ENCODE measurements around the gene ZNRF1. TPM values are rescaled to one million over a fixed set of nuclear protein-coding genes. Genes with fewer than 3 reads are reported as not detected.

Gene ZNRF1
- total RNA-seq, 1 donor from 2014 or later = 53.7 TPM

DNA sequence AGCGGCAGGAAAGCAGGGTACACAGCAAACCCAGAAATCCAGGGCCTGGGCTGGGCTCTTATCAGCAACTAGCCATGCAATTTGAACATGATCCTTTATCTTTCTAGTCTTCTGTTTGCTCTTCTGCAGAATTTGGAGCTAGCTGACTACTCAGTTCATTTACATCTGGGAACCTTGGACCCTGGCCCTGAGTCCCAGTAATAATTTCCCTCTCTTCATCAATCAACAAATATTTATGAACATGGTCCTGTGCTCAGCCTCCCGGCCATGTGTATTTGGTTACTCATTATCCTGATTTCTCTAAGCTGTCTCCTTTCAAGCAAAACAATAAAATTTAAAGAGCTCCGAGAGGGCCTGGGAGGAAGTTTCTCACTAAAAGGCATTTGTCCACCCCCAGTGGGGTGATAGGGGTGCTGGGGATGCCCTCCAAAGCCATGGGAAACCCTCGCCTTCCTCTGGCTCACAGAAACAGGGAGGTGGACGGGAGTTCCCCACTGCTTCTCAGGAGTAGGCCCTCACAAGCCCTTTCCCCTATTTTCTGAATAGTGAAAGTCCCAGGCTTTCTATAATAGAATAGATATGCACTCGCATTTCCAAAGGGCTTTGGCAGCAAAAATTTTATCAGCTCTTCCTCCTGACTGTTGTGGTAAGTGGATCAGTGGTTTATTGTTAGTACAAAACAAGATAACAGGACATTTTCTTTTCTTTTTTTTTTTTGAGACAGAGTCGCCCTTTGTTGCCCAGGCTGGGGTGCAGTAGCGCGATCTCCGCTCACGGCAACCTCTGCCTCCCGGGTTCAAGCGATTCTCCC lies 7.0 kb upstream of the ZNRF1 start:
- Histone ChIP-seq H3K4me1 (no peaks in the 10 kb centered on the region), H3K36me3 (no peaks in the 10 kb centered on the region), H3K27ac (no peak overlapping the region), H3K9me3 (no peaks in the 10 kb centered on the region), H3K27me3 (no peaks in the 10 kb centered on the region), H3K4me3 (no peak overlapping the region)
- DNase-seq (ENCODE audit: low spot score in 2 of 2) = no peak
- intact Hi-C loops (cut with DNase I) = no loop called here
- TF ChIP-seq, protein P1, sequence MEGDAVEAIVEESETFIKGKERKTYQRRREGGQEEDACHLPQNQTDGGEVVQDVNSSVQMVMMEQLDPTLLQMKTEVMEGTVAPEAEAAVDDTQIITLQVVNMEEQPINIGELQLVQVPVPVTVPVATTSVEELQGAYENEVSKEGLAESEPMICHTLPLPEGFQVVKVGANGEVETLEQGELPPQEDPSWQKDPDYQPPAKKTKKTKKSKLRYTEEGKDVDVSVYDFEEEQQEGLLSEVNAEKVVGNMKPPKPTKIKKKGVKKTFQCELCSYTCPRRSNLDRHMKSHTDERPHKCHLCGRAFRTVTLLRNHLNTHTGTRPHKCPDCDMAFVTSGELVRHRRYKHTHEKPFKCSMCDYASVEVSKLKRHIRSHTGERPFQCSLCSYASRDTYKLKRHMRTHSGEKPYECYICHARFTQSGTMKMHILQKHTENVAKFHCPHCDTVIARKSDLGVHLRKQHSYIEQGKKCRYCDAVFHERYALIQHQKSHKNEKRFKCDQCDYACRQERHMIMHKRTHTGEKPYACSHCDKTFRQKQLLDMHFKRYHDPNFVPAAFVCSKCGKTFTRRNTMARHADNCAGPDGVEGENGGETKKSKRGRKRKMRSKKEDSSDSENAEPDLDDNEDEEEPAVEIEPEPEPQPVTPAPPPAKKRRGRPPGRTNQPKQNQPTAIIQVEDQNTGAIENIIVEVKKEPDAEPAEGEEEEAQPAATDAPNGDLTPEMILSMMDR (IDR thresholded peaks at IDR 0.05) = no peak

DNA sequence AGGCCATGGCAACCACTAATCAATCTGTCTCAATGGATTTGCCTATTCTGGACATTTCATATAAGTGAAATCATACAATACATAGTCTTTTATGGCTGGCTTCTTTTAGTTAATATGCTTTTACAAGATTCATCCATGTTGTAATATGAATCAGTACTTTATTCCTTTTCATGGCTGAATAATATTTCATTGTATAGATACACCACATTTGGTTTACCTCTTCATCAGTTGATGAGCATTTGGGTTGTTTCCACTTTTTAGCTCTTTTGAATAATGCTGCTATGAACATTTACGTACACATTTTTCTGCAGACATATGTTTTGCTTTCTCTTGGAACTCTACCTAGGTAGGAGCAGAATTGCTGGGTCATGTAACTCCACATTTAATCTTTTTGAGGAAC lies 2.8 kb upstream of the ZNRF1 start:
- Histone ChIP-seq H3K4me3 (no peak overlapping the region), H3K27me3 (no peaks in the 10 kb centered on the region), H3K27ac (no peak overlapping the region), H3K4me1 (peaks cover 0 to 9% of the 10 kb centered on the region in 2 donors), H3K36me3 (no peaks in the 10 kb centered on the region), H3K9me3 (no peaks in the 10 kb centered on the region)
- TF ChIP-seq, protein P1 (IDR thresholded peaks at IDR 0.05) = no peak
- intact Hi-C loops (cut with DNase I) = no loop called here
- DNase-seq (ENCODE audit: low spot score in 2 of 2) = no peak

DNA sequence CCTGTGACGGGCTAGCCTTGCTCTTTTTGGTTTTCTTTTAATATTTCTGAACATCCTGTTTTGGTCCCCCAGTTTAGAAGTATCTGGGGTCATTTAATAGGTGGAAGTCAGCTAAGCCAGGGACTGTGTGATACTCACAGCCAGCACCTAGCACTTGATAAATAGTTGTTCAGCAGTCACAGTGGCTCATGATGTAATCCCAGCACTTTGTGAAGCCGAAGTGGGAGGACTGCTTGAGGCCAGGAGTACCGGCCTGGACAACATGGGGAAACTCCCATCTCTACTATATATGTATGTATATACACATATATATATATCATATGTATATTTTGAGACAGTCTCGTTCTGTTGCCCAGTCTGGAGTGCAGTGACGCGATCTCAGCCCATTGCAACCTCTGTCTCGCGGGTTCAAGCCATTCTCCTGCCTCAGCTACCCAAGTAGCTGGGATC lies 1.8 kb upstream of the ZNRF1 start:
- intact Hi-C loops (cut with DNase I) = no loop called here
- no peaks in the 10 kb centered on the region for H3K9me3 ChIP-seq
- H3K4me3 ChIP-seq = no peak overlapping the region
- H3K27ac ChIP-seq = no peak overlapping the region
- no peaks in the 10 kb centered on the region for H3K36me3 ChIP-seq
- no peaks in the 10 kb centered on the region for H3K27me3 ChIP-seq
- TF ChIP-seq, protein P1 (IDR thresholded peaks at IDR 0.05) = no peak
- H3K4me1 ChIP-seq = peaks cover 0 to 16% of the 10 kb centered on the region in 2 donors
- DNase-seq (ENCODE audit: low spot score in 2 of 2) = peak in 1 of 2 donors; percentile 58

DNA sequence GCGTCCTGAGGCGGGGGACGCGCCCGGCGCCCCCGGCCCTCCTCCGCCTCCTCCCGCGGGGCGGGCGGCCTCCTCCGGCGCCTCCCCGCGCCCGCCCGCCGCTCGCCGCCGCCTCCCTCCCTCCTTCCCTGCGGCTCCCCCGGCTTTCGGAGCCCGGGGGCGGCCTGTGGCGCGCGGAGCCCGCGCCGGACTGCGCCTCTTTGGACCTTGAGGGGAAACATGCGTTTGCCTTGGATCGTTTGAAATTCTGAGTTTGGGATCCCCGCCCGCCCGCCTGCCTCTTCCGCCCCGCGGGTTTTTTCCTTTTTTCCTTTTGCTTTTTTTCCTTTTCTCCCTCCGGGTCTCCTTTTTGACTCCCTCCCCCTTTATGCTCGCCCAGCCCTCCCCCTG lies 390 bp downstream of the ZNRF1 start:
- TF ChIP-seq, protein P1 (IDR thresholded peaks at IDR 0.05) = no peak
- no peaks in the 10 kb centered on the region for H3K9me3 ChIP-seq
- H3K4me1 ChIP-seq = peaks cover 0 to 16% of the 10 kb centered on the region in 2 donors
- intact Hi-C loops (cut with DNase I) = loop anchor here (1.0 to 2.0 kb wide), 3 partner anchors 14 to 46 kb away; no protein-coding TSS in a partner anchor
- H3K4me3 ChIP-seq = peak overlapping the region; percentile 96 to 97
- H3K36me3 ChIP-seq = no peaks in the 10 kb centered on the region
- peak in 1 of 2 donors; percentile 64 for DNase-seq (ENCODE audit: low spot score in 2 of 2)
- H3K27ac ChIP-seq = peak overlapping the region; percentile 62 to 66
- H3K27me3 ChIP-seq = no peaks in the 10 kb centered on the region

DNA sequence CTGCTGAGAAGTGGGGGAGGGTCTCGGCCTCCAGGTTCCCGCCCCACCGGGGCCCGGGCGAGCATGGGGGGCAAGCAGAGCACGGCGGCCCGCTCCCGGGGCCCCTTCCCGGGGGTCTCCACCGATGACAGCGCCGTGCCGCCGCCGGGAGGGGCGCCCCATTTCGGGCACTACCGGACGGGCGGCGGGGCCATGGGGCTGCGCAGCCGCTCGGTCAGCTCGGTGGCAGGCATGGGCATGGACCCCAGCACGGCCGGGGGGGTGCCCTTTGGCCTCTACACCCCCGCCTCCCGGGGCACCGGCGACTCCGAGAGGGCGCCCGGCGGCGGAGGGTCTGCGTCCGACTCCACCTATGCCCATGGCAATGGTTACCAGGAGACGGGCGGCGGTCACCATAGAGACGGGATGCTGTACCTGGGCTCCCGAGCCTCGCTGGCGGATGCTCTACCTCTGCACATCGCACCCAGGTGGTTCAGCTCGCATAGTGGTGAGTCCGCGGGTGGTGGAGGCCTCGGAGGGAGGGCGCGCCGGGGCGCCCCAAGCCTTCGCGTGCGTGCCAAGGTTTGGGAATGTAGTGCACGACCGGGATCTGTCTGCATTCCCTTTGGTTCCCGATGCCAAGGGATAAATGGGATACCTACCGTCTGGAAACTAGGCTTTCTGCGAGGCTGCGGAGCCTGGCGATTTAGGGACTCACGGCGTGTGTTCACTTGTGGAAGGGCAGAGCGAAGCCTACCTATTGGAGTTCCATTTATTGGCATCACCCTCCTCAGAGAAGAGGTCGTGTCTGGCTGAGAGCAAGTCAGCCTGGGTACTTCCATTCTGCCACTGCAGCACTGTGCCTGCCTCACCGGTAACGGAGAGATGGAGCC lies 1.0 kb downstream of the ZNRF1 start:
- peak in 1 of 2 donors; percentile 75 for DNase-seq (ENCODE audit: low spot score in 2 of 2)

More for the DNA sequence above, 1.0 kb downstream of the ZNRF1 start:
- TF ChIP-seq, protein P1 (IDR thresholded peaks at IDR 0.05) = peak in 1 of 3 experiments; percentile 13
- Histone ChIP-seq H3K36me3 (no peaks in the 10 kb centered on the region), H3K4me3 (peak overlapping the region; percentile 96 to 97), H3K27ac (peak overlapping the region; percentile 62 to 66), H3K27me3 (no peaks in the 10 kb centered on the region), H3K9me3 (no peaks in the 10 kb centered on the region), H3K4me1 (peaks cover 0 to 16% of the 10 kb centered on the region in 2 donors)
- intact Hi-C loops (cut with DNase I) = loop anchor here (1.0 to 2.0 kb wide), 3 partner anchors 13 to 45 kb away; no protein-coding TSS in a partner anchor
